HS-5 (cell line): ENCODE measurements around the gene ATP6V1B1.

Source experiments
- DNase-seq: peaks from one replicate; pipeline ENCODE4 v3.0.0-alpha.2; 2012; ENCODE audit warnings: low read depth

The ATP6V1B1 gene

DNA sequence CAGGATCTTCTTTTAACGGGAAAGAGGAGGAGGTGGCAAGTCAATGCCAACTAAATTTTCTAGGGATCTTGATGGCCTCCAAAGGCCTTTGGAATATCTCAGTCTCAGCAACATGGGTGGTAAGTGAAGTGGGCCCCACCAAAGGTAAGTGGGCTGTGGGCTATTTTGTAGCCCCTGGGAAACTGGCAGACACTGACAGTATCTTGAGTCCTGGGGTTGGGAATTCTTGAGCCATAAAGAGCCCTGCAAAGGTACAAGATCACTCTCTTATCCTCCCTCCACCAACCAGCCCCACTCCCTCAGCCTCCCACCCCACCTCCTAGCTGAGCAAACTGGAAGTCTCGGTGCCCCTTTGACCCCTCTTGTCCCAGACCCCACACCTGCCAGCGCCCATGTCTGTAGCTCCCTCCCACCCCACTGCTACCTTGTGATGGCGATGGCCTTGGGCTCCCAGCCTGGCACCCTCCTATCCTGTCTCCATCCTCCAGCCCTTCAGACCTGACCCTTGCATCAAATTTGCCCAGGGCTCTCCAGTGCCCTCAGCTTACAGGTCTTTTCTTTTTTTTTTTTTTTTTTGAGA lies 8.5 kb downstream of the ATP6V1B1 start:
- DNase-seq: no peak

DNA sequence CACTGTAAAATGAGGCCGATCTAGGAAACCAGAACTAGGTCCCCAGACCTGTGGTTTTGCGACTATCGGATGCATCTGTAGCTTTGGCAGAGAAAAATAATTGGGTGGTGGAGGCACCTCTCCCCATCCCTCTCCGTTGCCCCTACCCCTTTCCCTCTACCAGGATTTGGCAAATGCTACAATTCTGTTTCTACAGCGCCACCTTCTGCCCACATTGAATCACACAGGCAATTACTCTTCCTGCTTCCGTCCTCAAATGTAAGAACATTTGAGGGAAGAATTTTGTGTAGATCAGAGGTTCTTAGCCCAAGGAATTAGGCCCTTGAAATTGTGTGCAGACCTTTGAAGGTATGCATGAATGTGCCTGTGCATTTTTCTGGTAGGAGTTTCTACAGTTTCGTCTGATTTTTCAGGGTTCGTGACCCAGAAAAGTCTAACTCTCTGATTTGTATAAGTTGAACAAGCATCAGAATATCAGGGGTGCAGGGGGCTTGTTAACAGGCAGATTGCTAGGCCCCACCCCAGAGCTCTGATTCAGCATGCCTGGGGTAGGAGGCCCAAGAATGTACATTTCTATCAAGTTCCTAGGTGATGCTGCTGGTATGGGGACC lies 11.2 kb downstream of the ATP6V1B1 start:
- DNase-seq: peak; percentile 18

DNA sequence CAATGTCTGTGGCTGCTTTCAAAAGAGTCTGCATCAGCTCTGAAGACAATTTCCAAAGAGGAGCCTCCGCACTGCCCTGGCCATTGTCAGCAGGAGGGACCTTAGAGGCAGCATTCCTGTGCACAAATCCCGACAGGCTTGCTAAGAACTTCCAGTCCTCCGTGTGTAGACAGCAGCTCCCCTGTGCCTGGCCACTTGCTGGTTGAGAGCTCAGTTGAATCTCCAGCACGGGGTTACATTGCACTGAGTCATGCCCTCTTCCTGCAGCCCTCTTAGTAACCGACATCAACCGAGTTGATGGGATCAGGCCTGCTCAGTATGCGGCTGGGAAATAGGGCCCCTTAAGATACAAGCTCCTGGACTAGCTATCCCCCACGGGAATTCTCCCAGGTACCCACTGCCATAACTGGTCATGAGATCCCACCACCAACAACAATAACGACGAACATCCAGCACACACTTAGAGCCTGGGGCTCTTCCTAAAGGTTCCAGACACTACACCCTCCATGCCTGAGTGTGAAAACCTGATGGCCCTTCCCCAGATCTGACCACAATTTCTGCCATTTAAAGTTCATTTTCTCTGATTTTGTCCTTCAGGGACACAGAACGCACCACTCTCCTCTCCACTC lies 12.0 kb downstream of the ATP6V1B1 start:
- peak; percentile 36 for DNase-seq

DNA sequence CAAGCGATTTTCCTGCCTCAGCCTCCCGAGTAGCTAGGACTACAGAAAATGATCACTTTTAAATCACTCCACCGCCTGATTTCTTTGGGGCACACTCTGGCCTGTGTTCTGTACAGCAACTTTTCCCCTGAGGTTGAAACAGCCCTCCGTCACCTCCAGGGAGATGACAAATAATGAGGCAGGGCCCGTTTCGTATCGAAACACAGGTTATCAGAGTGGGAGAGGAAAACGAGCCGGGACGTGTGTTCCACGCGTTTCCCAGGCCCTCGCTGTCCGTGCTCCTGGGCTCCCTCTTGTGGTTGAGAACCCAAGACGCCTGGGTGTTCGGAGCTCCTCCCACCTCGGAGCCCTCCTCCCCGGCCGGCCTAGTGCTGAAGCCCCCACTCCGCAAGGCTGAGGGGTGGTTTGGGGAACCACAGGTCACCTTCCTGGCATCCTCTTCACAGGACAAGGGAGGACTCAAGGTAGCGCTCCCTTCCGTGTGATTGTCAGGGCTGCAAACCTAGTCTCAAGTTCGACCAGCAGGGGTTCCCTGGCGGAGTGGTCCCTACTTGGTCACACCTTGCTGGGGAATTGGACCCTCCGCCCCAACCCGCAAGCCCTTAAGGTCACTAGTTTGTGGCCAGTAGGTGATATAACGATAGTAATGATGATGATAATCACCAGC lies 12.8 kb downstream of the ATP6V1B1 start:
- peak; percentile 43 for DNase-seq

DNA sequence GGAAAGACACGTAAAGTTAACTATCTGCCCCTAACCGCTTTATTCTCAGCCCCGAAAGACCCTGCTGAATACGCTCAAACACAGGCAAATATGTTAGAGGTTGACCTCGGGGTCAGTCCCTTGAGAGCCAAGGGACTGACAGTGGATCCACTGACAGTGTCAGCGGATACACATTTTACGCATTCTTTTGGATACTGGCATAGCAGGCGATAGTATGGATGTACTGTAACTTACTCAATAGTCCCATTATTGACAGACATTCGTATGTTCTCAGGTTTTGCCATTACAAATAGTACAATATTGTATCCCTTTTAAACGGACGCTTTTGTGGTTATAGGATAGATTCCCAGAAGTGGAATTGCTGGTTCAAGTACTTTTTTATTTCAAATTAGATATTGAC lies 13.4 kb downstream of the ATP6V1B1 start:
- no peak for DNase-seq

DNA sequence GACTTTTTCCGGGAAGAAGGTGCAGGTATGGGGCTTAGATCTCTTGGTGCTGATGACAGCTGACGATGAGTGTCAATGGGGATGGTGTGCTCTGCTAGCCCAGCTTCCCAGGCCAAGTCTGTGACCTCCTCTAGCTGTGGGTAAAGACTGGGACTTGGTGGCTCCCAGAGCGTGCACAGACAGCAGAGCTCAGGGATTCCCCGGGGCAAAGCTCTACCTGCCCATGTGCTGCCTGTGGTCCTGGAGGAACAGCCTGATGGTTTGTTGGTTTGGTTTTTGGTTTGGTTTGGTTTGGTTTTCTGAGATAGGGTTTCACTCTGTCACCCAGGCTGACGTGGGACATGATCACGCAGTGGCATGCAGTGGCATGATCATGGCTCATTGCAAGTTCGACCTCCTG lies 19.2 kb downstream of the ATP6V1B1 start:
- no peak for DNase-seq

DNA sequence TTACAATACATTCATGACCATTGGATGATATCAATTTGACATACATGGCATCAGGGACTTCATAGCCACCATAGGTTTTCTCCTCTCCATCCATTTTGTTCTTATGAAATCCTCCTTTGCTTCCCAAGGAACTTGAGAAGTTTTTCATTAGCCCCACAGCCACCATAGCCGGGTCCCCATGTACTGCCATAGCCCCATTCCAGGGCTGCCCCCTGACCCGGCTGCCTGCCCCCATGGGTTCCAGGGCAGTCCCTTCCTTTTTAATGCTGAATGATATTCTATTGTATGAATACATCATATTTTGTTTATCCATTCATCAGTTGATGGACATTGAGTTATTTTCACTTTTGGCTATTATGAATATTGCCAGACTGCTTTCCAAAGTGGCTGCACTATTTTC lies 20.4 kb downstream of the ATP6V1B1 start:
- no peak for DNase-seq

DNA sequence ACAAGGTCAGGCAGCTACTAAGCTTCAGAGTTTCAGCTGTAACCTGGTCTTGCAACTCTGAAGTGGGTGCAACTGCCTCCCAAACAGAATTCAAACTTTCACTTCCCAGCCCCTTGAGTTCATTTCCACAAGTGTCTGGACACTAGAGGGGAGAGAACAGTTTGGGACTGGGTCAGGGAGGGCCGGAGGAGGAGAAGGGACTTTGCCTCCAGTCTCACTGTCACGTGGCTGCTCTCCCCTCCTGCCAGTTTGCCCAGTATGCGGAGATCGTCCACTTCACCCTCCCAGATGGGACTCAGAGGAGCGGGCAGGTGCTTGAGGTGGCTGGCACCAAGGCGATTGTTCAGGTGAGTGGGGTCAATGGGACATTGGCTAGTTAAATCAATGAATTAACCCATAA lies 22.1 kb downstream of the ATP6V1B1 start:
- no peak for DNase-seq

DNA sequence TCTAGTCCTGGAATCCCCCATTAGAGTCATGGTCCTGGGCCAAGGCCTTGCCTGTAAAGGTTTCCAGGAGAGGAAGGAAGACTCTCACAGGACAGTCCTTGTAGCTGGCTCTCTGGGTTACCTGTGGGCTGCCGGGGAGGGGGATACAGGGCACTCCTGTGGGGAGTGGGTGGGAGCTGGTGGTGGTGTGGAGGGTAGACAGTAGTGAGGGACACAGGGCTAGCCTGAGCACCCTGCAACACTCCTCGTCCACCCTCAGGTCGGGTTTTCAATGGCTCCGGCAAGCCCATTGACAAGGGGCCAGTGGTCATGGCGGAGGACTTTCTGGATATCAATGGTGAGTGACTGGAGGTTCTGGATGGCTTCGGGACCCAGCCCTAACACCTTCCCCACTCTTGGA lies 23.1 kb downstream of the ATP6V1B1 start:
- DNase-seq: no peak

DNA sequence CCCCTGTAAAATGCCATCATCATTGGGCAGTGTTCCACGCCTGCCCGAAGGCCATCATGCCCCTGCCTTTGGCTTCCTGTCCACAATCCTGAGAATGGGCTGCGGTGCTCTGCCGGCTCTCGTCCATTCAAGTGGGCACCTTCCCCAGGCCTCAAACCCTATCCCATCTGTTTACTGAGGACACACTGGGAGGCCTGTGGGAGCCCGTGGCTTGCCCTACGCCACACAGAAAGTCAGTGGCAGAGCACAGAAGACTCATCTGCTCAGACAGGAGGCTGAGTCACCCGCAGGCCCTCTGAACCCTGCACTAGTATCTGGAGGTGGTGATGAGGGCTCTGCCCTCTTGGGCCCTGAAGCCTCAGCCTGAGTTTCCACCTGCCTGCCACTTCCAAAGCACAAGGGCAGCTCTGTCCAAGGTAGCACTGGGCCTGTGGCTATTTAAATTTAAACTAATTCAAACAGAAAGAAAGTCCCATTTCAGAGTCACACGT lies 23.6 kb downstream of the ATP6V1B1 start:
- no peak for DNase-seq

DNA sequence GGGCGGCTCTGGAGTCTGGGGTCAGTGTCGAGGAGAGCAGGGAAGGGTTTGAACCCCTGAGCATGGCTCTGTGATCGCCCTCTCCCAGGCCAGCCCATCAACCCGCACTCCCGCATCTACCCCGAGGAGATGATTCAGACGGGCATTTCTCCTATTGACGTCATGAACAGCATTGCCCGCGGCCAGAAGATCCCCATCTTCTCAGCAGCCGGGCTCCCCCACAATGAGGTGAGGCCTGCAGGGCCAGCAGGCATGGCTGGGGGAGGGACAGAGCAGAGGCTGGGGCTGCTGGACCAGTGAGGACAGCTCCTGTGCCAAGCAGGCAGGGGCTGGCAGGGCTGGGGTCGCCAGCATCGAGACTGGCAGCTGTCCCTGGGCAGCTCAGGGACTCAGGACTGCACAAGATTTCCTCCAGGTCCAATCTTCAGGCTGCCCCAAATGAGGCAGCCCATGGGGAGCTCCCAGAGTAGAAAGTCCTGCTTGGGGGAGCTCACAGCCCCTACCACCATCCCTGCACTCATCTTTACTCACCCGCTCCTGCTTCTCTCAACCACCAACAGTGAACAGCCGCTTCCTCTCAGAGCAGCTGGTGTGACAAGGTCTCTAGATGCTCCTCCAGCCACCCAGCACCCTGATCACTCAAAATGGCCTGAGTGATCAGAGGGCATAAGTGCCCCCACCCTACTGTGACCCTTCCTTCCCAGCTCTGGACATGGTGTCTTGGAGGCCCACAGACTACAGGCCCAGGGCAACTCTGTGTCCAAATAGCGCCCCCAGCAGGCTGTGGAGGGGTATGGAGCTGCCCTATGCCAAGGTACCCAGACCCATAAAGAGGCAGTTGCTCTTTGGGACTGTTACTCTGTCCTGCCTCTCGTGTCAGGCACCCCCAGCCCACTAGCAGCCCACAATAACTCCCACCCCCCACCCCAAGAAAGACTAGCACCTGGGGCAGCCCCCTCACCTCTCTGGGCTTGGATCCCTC lies 24.4 kb downstream of the ATP6V1B1 start:
- no peak for DNase-seq

DNA sequence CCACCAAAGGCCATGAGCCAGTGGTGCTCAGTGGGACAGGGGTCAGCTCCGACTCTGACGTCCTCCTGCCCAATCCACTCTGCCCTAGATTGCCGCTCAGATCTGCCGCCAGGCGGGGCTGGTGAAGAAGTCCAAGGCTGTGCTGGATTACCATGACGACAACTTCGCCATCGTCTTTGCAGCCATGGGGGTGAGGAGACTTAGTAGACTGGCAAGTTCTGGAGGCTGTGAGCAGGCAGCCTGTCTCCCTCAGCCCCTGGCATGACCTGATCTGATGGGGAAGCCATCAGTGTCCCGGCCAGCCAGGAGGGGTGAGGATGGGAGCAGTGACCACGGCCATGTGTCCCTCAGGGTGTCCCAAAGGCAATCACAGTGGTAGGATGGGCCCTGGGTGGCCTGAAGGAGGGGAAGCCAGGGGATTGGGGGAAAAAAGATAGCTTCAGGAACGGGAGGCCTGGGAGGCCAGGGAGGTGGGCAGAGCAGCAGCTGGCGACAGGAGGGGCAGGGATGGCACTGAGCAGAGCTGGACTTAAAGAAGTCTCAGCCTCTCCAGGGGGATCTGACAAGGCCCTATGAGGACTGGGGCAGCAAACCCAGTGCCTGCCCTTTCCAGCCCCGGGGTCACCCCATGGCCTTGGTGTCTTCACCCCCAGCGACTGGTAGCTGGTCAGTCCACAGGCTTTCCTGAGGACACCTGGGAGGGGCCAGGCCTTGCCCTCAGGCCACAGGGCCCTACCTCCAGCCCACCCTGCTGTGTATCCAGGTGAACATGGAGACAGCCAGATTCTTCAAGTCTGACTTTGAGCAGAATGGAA lies 25.3 kb downstream of the ATP6V1B1 start:
- DNase-seq: no peak

DNA sequence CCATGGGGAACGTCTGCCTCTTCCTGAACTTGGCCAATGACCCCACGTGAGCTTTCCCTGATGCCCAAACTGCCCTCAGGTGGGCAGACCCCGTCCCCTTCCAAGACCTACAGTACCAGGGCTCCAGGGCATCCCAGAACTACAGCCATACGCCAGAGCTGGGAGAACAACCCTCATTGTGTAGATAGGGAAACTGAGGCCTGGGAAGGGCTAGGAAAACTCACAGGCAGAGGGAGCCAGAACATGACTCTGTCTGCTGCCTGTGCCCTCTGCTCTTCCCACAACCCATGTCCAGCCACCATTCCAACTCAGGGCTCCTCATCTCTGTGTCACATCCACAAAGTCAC lies 25.9 kb downstream of the ATP6V1B1 start:
- no peak for DNase-seq

DNA sequence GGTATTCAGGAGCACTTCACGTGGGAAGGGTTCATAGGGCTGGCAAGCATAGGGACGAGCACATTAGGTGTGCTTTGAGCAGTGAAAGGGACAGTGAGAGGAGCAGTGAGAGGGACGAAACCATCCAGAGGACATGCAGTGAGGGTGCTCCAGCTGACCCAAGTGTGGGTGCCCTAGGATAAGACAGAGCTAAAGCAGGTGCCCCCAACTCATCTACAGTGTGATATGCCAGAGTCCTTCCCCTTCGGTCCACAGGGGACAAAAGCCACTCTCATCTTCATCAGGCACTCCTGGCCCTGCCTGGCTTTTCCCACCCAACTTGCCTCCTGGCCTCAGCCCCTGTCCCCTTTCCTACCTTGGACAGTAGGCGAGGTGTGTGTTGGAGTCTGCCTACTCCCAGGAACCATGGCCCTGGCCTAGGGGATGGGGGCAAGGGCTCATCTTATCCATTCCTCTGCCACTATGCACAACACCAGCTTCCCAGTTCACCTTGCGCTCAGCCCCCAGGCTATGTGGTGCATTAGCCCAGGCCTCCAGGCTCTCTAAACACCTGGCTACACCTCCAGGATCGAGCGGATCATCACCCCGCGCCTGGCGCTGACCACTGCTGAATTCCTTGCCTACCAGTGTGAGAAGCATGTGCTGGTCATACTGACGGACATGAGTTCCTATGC lies 26.6 kb downstream of the ATP6V1B1 start:
- no peak for DNase-seq

DNA sequence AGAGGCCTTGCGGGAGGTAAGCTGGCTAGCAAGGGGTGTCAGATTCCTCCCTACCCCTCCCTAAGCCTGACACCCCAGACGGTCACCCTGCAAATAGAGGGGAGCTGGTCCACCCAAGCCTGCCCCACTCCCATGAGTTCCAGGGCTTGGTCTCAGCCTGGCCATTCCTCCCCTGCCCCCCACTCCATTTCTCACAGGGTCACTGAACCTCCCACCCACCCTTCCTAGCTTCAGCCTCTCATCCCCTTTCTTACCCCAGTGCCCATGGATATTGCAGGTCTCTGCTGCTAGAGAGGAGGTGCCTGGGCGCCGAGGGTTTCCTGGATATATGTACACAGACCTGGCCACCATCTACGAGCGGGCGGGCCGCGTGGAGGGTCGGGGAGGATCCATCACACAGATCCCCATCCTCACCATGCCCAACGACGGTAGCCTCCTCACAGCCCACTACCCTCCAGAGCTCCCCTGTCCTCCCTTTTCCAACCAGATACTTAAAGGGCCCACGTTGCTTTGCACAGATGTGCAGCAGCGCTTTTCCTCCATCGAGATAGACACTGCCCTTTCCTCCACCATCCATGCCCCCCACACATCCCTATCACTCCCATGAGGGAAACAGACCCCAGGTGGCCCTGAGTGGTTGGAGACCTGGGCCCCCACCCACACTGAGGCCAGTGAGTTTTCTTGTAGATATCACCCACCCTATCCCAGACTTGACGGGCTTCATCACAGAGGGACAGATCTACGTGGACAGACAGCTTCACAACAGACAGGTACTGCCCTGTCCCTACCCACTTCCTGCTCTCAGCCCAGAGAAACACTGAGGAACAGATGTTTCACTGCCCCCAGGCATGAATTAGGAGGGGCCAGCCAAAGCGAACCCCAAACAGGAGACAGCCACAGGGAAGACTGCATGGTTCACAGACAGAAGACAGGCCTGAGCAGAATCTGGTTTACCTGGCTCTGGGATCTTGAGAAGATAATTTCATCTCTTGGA lies 27.5 kb downstream of the ATP6V1B1 start:
- no peak for DNase-seq

DNA sequence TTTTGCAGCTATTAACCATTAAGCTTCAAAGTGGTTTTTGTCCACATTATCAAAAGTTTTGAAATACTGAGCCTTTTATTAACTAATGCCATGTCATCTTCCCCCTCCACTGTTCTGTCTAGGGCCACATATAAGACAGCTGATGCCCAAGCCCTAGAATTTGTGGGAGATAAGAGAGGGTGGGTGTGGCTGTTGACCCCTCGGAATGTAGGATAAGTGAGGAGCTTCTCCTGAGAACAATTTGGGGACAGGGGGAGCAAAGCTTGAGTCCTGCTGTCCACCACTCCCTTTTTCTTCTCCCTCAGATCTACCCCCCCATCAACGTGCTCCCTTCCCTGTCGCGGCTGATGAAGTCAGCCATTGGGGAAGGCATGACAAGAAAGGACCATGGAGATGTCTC lies 28.4 kb downstream of the ATP6V1B1 start:
- no peak for DNase-seq

DNA sequence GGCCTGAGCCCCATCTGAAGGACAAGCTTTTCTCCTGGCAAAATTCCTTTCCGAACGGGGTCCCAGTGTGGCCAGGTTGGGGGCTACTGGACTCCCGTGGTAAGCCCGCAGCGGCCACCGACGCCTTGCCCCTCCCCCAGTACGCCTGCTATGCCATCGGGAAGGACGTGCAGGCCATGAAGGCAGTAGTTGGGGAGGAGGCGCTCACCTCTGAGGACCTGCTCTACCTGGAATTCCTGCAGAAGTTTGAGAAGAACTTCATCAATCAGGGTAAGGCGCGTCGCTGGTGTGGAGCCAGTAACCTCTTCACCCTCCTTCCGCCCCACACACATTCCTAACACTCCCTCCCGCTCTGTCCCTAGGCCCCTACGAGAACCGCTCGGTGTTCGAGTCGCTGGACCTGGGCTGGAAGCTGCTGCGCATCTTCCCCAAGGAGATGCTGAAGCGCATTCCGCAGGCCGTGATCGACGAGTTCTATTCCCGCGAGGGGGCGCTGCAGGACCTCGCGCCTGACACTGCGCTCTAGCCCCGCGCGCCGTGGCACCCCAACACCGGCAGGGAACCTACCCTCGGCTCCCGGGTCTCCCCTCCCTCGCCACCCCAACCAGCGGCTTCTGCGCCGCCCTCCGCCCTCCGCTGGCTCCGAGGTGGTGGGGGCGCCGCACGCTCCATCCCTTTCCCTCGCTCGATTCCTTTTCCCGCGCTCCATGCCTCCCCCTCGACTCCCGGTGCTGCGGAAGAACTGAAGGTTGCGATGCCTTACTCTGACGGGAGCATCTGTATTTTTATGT lies 29.1 kb downstream of the ATP6V1B1 start:
- DNase-seq: no peak

DNA sequence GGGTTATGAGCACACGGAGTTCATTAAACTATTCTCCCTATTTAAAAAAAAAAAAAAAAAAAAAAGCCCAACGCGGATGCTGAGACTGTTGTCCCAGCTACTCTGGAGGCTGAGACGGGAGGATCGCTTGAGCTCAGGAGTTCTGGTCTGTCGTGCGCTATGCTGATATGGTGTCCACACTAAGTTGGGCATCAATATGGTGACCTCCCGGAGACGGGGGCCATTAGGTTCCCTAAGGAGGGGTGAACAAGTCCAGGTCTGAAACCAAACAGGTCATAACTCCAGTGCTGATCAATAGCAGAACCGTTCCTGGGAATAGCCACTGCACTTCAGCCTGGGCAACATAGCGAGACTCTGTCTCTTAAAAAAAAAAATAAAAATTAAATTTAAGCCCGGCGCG lies 29.8 kb downstream of the ATP6V1B1 start:
- DNase-seq: no peak

DNA sequence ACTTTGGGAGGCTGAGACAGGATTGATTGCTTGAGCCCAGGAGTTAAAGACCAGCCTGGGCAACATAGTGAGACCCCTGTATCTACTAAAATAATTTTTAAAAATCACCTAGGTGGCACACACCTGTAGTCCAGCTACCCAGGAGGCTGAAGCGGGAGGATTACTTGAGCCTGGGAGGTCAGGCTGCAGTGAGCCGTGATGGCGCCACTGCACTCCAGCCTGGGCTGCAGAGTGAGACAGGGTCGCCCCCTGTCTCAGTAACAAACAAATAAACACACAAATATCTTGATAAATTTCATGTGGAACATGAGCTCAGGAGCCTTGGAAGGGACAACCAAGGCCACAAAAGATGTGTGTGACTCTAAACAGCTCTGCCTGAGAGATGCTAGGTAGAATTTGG lies 31.0 kb downstream of the ATP6V1B1 start:
- no peak for DNase-seq
